ENCODE results near the gene SLC2A14. TPM values are rescaled to one million over a fixed set of nuclear protein-coding genes. Genes with fewer than 3 reads are reported as not detected.
"Not testable (repeated sequence)": the region's sequence is repeated elsewhere in the genome, so short reads cannot be mapped to it uniquely, and the experiment has no call there.

Gene SLC2A14
- not detected in 2 replicates for total RNA-seq

DNA sequence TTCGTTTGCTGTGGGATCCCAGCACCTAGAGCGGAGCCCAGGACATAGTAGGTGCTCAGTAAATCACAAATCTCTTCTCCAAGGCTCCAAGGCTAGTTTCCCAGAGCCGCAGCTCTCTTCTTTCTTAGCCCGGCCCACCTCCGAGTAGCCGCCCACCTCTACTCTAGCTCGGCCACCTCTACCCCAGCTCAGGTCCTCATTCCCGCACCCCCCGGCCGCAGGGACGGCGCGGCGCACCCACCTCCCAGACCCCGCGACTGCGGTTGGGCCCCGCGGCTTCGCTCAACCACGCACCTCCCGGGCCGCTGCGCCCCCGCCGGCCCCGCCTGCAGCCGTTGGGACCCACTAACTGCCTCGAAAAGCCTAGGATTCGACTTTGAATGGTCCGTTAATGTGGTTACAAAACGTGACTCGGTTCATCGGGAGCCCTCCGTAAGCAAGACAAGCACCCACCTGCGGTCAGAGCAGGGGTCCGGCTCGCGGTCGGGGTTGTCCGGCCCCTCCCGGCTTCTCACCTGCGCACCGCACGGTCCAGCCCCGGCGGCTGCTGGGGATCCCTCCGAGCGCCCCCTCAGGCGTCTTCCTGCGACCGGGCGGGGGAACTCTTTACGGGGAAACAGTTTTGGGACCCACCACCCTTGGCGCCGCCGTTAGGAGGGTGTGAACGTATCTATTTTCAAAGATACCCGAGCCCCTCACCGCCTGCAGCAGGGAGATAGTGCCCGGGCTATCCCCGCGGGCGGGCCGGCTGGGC, at the start of gene SLC2A14:
Gene SLC2A14 (minus strand): TSS at position 350 of the 754 bp plus-strand sequence. CDS start 3,035 bp downstream, outside the sequence.
- no peak for DNase-seq (ENCODE audit: low read depth in 2 of 2)

DNA sequence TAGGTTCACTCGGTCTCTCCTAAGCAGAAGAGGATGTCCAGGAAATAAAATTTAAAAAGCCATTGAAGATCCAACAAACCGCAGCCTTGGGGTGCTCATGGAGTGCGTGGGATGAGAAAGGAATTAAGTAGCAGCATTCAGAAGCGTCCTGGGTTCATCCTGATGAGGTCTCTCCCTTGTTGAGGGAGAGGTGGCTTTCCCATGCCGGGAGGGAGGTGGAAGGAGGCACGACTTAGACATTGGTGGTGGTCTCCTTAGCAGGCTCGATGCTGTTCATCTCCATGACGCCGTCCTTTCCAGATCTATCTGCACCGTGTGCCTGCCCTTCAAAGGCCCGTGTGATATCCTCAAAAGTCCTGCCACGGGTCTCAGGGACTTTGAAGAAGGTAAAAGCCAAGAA, 48.5 kb upstream of the SLC2A14 start:
- DNase-seq (ENCODE audit: low read depth in 2 of 2), result not testable (repeated sequence)

DNA sequence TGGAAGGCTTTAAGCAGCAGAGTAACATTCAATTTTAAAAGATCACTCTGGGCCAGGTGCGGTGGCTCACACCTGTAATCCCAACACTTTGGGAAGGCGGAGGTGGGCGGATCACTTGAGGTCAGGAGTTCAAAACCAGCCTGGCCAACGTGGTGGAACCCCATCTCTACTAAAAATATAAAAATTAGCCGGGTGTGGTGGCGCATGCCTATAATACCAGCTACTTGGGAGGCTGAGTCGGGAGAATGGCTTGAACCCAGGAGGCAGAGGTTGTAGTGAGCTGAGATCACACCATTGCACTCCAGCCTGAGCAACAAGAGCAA, 45.5 kb upstream of the SLC2A14 start:
- not testable (repeated sequence) for DNase-seq (ENCODE audit: low read depth in 2 of 2)

DNA sequence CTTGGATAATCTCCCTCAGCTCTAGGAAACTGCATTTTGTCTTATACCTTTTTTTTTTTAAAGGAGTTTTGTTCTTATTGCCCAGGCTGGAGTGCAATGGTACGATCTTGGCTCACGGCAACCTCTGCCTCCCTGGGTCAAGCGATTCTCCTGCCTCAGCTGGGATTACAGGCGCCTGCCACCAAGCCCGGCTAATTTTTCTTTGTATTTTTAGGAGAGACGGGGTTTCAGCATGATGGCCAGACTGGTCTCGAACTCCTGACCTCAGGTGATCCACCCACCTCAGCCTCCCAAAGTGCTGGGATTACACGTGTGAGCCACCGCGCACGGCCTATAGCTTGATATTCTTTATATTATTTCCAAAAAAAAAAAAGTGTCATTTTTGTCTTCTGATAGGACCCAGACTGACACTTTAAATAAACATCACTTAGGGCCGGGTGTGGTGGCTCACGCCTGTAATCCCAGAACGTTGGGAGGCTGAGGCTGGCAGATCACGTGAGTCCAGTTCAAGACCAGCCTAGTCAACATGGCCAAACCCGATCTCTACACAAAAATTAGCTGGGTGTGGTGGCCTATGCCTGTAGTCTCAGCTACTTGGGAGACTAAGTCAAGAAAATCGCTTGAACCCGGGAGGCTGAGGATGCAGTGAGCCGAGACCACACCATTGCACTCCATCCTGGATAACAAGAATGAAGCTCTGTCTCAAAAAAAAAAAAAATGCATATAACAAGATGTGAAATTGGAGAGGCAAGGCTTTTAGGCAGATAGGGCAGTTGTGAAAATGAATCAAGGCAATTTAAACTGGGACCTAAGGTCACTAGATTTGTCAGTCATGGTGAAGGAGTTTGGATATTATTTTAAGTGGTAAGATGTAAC, 44.9 kb upstream of the SLC2A14 start:
- no peak for DNase-seq (ENCODE audit: low read depth in 2 of 2)

DNA sequence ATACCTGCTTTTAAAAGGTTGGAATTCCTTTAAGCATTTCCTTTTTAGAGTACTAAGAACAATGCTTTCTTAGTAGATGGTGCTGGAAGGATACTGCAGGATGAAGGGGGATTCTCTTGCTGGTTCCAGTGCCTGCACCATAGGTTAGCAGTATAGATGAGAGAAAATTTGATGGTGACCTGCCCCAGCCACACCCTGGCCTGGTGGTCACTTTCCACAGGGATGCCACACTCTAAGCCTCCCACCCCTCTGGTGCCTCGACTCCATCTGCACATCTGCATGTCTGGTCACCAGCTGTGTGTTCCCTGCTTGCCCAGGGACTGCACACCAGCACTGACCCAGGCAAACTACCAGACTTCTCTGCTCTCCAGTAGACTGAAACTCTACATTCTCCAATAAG, 44.2 kb upstream of the SLC2A14 start:
- no peak for DNase-seq (ENCODE audit: low read depth in 2 of 2)

DNA sequence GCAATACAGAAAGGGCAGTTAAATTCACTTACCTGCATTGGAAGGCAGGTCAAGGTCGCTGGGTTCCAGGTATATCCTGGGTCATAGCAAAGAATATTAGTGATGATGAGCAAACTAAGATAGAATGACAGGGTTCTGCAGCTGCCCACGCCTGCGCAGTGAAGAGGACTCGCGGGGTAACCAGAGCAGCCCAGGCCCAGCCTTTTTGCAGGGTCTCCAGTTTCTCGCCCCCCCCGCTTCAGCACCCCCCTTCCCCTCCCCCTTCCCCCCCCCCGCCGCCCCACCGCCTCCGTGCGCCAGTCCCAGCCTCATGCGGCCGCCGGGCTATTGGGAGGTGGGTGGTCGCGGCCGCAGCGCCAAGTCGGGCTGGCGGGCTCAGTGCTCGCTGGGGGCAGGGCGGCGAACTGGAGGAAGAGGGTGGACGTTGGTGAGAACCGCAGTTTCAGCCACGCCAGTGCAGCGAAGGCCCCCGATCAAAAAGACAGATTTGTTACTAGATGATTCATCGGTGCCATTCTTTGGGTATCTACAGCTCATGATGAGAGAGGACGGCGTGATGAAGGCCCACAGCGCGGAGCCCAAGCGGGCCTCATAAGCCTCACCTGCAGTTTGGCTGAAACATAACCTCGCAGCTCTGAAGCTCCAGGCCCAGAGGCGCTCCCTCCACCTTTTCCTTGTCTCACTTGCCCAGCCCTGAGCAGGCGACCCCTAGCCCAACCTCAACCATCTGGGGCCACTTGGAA, 43.1 kb upstream of the SLC2A14 start:
- DNase-seq (ENCODE audit: low read depth in 2 of 2), result no peak

DNA sequence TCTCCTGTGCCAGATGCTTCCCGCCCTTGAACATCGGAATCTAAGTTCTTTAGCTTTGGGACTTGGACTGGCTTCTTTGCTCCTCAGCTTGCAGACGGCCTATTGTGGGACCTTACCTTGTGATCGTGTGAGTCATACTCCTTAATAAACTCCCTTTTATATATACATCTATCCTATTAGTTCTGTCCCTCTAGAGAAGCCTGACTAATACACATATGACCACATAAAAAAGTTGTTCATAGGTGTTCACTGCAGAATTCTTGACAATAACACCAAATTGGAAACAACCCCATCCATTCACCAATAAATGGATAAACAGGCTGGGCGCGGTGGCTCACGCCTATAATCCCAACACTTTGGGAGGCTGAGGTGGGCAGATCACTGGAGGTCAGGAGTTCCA, 37.4 kb upstream of the SLC2A14 start:
- peak in 1 of 2 donors; percentile 10 for DNase-seq (ENCODE audit: low read depth in 2 of 2)

DNA sequence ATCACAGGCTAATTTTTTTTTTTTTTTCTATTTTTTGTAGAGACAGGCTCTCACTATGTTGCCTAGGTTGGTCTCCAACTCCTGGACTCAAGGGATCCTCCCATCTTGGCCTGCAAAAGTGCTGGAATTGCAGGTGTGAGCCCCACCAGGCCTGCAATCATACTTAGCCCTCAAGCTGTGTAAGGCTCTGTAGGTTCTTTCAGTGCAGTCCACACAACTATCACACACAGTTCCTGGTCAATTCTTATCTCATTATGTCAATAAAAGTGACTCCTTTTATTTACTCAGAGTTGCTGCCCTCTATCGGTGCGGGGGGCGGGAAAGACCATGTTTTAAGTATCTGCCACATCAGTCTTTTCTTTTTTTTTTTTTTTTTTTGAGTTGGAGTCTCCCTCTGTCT, 34.3 kb upstream of the SLC2A14 start:
- DNase-seq (ENCODE audit: low read depth in 2 of 2), result peak; percentile 64 to 75

DNA sequence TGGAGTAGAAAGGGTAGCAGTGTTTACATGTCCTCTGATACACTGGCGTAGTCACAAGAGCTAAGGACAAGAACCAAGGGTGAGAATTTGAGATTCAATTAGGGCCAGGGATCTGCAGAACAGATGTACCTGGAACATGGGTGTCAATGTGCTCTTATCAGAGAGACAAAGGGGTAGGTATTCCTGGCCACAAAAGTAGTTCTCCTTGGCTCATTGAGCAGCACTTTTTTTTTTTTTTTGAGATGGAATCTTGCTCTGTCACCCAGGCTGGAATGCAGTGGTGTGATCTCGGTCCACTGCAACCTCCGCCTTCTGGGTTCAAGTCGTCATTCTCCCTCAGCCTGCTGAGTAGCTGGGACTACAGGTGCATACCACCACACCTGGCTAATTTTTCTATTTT, 33.6 kb upstream of the SLC2A14 start:
- DNase-seq (ENCODE audit: low read depth in 2 of 2), result not testable (repeated sequence)

DNA sequence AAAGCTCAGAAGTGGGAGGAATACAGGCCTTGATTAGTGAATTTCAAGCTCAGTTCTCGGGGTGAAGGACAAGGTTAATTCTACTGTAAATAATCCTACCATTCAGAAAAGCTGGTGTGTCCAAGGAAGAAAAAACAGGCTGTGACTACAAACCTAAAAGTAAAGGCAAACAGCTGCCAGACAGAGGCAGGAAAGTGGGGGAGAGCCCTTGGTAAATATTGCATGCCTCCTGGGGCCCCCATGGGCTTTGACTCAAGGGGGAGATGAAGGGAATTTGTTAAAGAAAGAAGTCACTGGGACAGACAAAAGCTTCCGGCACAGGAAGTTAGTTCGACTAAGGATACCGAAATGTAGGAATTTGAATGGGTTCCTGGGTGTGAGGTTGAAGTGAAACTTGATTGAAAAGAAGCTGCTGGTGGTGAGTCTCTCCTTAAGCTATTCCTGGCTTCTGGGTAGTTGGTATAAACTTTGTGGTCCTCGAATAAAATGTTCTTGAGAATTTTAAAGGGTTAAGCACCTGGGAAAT, 32.9 kb upstream of the SLC2A14 start:
- DNase-seq (ENCODE audit: low read depth in 2 of 2), result not testable (repeated sequence)

DNA sequence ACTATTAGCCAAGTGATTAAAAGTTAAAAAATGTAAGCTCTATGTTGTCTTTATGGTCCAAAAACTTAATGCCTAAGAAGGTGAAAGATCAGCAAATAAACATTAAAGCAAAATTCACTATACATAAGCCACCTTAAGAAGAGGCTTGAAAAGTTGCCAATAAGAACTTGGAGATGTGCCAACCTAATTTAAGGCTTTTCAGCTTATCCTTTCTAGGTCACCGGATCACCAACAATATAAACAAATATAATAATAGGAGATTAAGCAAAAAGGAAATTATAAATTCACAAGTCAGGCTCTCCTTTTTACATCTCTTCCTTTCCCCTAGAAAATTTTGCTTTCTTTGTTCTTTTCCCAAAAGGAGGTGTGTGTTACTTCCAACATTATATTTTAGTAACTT, 32.4 kb upstream of the SLC2A14 start:
- DNase-seq (ENCODE audit: low read depth in 2 of 2), result peak in 1 of 2 donors; percentile 82

DNA sequence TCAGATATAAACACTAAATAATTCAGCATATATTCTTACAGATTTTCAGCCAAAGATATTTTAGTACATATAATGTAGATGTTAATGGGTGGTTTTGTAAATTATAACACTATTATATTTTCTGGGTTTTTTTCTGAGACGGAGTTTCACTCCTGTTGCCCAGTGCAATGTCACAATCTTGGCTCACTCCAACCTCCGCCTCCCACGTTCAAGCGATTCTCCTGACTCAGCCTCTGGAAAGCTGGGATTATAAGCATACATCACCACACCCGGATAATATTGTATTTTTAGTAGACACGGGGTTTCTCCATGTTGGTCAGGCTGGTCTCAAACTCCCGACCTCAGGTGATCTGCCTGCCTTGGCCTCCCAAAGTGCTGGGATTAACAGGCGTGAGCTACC, 29.7 kb upstream of the SLC2A14 start:
- DNase-seq (ENCODE audit: low read depth in 2 of 2), result not testable (repeated sequence)

DNA sequence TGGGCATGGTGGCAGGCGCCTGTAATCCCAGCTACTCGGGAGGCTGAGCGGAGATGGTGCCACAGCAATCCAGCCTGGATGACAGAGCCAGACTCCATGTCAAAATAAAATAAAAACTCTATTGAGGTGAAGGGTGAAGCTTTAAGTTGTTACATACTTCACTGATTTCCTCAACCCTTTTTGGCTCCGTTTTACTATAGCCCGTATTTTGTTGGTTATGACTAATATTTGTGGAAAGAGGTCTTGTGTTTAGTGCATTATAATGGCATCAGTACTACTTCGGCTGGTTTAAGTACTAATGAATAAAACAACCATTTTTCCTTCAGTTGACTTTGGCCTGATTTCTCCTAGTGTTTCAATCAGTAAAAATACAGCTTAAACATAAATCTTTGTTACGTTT, 27.0 kb upstream of the SLC2A14 start:
- no peak for DNase-seq (ENCODE audit: low read depth in 2 of 2)

DNA sequence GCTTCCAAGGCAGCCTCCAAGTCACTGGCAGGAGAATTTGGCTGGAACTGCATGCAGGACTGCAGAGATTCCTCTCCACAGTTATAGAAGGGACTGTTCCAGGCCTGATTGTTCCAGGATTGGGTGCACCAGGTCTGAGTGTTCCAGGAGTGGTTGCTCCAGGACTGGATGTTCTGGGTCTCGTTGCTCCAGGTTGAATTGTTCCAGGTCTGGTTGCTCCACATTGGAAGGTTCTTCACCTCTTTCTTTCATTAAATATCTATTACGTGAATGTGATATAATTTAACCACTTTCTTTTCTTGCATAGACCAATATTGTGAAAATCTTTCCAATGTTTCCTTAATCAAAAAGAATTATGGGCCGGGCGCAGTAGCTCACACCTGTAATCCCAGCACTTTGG, 24.0 kb upstream of the SLC2A14 start:
- not testable (repeated sequence) for DNase-seq (ENCODE audit: low read depth in 2 of 2)

DNA sequence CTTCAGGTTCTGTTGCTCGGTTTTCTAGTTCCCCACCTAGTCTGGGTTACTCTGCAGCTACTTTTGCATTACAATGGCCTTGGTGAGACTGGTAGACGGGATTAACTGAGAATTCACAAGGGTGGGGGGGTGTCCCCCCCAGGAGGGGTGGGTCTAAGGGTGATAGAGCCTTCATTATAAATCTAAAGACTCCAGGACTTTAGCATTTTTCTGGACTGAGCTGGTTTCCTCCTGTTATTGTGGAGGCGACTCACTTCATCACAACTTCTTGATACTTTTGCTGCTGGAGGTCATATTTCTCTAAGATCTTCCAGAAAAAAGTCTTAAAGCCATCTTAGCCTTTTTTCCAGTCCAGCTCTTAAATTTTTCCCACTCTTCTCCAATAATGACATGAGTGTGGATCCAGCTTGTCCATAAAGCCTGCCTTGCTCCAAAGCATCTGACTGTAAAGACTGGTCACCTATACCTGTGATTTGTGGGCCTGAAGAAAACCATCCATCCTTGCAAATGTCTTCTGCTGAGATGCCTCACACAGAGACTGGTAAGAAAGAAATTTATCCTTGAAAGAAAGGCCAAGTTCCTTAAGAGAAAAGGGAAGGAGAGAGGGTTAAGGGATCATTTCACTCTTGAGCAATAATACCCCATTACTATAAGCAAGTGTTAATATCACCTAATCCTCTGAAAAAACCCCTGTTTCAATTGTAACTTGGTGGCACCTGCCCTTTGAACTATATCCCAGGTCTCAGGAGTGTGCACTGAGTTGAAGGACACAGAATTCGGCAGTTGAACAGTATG, 19.7 kb upstream of the SLC2A14 start:
- DNase-seq (ENCODE audit: low read depth in 2 of 2), result peak in 1 of 2 donors; percentile 20

DNA sequence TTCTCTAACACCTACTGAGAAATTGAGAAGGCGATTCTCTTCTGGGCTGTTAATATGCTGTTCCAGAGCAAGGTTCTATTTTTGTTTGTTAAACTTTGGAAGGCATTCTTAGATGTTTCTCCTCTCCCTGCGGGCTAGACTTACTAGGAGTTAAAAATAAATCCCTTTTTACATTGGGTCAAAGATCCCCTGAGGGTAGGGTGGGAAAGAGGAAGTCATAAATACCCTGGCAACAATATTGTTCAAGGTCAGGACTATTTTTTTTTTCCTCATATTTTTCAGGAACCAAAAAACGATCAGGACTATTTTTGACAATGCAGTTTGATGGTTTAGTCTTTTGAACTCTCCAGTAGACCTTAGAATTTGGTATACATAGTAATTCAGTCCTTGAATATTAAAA, 12.0 kb upstream of the SLC2A14 start:
- no peak for DNase-seq (ENCODE audit: low read depth in 2 of 2)

DNA sequence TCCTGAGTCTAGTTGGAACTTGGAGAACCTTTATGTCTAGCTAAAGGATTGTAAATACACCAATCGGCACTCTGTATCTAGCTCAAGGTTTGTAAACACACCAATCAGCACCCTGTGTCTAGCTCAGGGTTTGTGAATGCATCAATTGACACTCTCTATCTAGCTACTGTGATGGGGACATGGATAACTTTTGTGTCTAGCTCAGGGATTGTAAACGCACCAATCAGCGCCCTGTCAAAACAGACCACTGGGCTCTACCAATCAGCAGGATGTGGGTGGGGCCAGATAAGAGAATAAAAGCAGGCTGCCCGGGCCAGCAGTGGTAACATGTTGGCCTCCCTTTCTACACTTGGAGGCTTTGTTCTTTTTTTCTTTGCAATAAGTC, 9.0 kb upstream of the SLC2A14 start:
- not testable (repeated sequence) for DNase-seq (ENCODE audit: low read depth in 2 of 2)

DNA sequence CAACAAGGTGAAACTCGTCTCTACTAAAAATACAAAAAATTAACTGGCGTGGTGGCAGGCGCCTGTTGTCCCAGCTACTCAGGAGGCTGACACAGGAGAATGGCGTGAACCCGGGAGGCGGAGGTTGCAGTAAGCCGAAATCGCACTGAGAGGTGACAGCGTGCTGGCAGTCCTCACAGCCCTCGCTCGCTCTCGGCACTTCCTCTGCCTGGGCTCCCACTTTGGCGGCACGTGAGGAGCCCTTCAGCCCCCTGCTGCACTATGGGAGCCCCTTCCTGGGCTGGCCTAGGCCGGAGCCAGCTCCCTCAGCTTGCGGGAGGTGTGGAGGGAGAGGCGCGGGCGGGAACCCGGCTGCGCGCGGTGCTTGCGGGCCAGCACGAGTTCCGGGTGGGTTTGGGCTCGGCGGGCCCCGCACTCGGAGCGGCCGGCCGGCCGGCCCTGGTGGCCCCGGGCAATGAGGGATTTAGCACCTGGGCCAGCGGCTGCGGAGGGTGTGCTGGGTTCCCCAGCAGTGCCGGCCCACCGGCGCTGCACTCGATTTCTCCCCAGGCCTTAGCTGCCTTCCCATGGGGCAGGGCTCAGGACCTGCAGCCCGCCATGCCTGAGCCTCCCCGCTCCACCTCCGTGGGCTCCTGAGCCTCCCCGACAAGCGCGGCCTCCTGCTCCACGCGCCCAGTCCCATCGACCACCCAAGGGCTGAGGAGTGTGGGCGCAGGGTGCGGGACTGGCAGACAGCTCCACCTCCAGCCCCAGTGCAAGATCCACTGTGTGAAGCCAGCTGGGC, 8.4 kb upstream of the SLC2A14 start:
- not testable (repeated sequence) for DNase-seq (ENCODE audit: low read depth in 2 of 2)

DNA sequence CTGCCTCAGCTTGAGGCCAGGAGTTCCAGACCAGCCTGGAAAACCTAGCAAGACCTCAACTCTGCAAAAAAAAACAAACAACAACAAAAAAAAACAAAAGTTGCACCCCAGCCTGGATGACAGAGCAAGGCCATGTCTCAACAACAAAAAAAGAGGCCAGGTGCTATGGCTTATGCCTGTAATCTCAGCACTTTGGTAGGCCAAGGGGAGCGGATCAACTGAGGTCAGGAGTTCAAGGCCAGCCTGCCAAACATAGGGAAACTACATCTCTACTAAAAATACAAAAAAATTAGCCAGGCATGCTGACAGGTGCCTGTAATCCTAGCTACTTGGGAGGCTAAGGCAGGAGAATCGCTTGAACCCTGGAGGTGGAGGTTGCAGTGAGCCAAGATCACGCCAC, 6.5 kb upstream of the SLC2A14 start:
- no peak for DNase-seq (ENCODE audit: low read depth in 2 of 2)

DNA sequence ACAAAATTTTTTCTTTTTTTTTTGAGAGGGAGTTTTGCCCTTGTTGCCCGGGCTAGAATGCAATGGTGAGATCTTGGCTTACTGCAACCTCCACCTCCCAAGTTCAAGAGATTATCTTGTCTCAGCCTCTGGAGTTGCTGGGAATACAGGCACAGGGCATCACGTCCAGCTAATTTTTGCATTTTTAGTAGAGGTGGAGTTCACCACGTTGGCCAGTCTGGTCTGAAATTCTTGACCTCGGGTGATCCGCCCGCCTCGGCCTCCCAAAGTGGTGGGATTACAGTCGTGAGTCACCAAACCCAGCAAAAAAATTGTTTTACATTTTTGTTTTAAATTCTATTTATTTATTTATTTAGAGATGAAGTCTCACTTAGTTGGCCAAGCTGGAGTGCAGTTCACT, 4.7 kb upstream of the SLC2A14 start:
- DNase-seq (ENCODE audit: low read depth in 2 of 2), result no peak
